ENCODE data around the gene APPL2.
"Not testable (repeated sequence)": the region's sequence is repeated elsewhere in the genome, so short reads cannot be mapped to it uniquely, and the experiment has no call there.

The APPL2 gene

DNA sequence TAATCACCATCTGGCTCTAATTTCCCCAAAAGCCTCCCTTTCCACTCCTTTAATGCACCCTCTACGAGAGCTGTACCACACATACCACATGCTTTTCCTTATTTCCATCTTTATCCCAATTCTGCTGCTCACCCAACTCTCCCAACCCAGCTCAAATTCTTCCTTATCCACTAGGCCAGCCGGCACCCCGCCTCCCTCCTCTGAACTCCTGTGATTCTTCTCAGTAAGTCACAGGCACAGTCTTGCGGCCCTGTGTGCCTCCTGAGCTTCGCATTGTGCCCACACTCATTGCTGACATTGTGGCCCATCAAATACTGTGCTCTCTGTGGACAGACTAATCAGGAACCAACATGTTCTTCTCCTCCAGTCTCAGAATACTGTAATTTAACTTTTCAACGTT lies 45.4 kb downstream of the APPL2 start:
- TF ChIP-seq, protein P1, sequence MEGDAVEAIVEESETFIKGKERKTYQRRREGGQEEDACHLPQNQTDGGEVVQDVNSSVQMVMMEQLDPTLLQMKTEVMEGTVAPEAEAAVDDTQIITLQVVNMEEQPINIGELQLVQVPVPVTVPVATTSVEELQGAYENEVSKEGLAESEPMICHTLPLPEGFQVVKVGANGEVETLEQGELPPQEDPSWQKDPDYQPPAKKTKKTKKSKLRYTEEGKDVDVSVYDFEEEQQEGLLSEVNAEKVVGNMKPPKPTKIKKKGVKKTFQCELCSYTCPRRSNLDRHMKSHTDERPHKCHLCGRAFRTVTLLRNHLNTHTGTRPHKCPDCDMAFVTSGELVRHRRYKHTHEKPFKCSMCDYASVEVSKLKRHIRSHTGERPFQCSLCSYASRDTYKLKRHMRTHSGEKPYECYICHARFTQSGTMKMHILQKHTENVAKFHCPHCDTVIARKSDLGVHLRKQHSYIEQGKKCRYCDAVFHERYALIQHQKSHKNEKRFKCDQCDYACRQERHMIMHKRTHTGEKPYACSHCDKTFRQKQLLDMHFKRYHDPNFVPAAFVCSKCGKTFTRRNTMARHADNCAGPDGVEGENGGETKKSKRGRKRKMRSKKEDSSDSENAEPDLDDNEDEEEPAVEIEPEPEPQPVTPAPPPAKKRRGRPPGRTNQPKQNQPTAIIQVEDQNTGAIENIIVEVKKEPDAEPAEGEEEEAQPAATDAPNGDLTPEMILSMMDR (conservative IDR thresholded peaks at IDR 0.05; ENCODE audit: control insufficient read depth, insufficient read depth, low read depth, low read length), result no peak
- H3K4me3 ChIP-seq (ENCODE audit: control insufficient read depth, low read depth, low read length), result no peak overlapping the region
- no peak for DNase-seq (ENCODE audit: low read depth)

DNA sequence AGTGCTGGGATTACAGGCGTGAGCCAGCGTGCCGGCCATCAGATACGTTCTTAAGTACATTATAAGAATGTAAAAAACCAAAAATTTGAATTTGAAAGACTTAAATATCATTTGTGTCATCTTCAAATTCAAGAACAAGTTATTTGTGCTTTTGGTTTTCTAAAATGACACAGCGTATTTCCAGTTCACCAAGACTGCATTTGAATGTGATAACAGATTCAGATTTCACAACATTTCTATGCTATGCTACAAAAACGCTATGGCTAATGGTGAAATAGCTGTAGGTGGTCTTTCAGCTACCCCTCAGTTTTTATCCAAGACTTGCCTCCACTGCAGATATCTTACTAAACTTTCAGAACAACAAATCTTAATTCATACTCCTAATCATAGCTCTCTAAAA lies 46.7 kb downstream of the APPL2 start:
- no peak overlapping the region for H3K4me3 ChIP-seq (ENCODE audit: control insufficient read depth, low read depth, low read length)
- TF ChIP-seq, protein P1 (conservative IDR thresholded peaks at IDR 0.05; ENCODE audit: control insufficient read depth, insufficient read depth, low read depth, low read length), result no peak
- DNase-seq (ENCODE audit: low read depth), result no peak

DNA sequence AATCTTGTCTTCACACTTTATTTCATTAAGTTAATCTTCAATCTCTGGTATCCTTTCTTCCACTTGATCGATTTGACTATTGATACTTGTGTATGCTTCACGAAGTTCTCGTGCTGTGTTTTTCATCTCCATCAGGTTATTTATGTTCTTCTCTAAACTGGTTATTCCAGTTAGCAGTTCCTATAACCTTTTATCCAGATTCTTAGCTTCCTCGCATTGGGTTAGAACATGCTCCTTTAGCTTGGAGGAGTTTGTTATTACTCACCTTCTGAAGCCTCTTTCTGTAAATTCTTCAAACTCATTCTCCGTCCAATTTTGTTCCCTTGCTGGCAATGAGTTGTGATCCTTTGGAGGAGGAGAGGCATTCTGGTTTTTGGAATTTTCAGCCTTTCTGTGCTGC lies 52.0 kb downstream of the APPL2 start:
- DNase-seq (ENCODE audit: low read depth); H3K4me3 ChIP-seq (ENCODE audit: control insufficient read depth, low read depth, low read length): not testable (repeated sequence)

DNA sequence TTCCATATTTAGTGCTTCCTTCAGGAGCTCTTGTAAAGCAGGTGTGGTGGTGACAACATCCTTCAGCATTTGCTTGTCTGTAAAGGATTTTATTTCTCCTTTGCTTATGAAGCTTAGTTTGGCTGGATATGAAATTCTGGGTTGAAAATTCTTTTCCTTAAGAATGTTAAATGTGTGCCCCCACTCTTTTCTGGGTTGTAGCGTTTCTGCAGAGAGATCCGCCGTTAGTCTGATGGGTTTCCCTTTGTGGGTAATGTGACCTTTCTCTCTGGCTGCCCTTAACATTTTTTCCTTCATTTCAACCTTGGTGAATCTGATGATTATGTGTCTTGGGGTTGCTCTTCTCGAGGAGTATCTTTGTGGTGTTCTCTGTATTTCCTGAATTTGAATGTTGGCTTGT lies 52.6 kb downstream of the APPL2 start:
- H3K4me3 ChIP-seq (ENCODE audit: control insufficient read depth, low read depth, low read length); DNase-seq (ENCODE audit: low read depth): not testable (repeated sequence)

DNA sequence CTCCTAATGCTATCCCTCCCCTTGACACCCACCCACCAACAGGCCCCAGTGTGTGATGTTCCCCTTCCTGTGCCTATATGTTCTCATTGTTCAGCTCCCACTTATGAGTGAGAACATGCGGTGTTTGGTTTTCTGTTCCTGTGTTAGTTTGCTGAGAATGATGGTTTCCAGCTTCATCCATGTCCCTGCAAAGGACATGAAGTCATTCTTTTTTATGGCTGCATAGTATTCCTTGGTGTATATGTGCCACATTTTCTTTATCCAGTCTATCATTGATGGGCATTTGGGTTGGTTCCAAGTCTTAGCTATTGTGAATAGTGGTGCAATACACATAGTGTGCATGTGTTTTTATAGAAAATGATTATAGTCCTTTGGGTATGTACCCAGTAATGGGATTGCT lies 56.9 kb downstream of the APPL2 start:
- DNase-seq (ENCODE audit: low read depth); H3K4me3 ChIP-seq (ENCODE audit: control insufficient read depth, low read depth, low read length): not testable (repeated sequence)

DNA sequence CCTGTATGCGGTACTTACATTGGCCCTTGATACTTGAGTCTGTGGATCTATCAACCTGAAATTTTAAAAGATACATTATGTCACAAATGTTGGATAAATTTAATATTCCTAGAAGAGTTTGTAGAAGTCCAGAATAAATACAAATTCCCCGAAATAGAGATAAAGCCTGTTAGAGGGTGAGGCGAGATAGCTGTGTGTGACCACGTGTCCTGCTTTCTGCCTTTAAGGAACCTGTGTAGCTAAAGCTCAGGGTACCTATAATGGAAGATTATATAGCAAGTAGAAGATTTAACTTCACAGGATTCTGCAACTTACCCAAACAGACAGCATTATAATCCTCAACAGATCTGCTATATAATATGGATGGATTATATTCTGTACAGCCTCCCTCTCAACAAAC lies 58.8 kb downstream of the APPL2 start:
- TF ChIP-seq, protein P1 (conservative IDR thresholded peaks at IDR 0.05; ENCODE audit: control insufficient read depth, insufficient read depth, low read depth, low read length), result no peak
- no peak for DNase-seq (ENCODE audit: low read depth)
- H3K4me3 ChIP-seq (ENCODE audit: control insufficient read depth, low read depth, low read length), result no peak overlapping the region

DNA sequence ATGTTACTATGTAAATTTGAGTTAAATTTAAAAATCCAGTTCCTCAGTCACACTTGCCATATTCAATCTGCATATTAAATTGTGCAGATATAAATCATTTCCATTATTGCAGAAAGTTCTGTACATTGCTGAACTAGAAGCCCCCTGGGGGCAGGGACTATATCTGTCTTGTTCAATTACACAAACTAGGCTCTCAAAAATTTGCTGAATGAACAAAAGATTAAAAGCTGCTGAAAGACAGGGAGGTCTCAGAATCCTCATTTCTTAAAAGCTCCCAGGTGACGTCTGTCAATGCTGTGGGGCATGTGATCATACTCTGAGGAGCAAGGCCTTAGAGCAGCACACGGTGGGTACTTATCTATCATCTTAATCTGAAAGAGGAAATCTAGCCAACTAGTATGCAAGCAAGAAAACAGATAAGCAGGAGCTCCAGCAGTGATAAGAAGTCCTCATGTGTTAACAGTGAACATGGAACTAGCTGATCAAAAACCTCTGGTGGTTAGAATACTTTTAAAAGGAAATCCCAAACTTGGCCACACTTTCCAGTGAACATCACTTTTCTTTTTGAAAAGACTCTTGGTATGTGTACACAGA lies 60.5 kb downstream of the APPL2 start:
- no peak overlapping the region for H3K4me3 ChIP-seq (ENCODE audit: control insufficient read depth, low read depth, low read length)
- no peak for DNase-seq (ENCODE audit: low read depth)
- TF ChIP-seq, protein P1 (conservative IDR thresholded peaks at IDR 0.05; ENCODE audit: control insufficient read depth, insufficient read depth, low read depth, low read length), result no peak

DNA sequence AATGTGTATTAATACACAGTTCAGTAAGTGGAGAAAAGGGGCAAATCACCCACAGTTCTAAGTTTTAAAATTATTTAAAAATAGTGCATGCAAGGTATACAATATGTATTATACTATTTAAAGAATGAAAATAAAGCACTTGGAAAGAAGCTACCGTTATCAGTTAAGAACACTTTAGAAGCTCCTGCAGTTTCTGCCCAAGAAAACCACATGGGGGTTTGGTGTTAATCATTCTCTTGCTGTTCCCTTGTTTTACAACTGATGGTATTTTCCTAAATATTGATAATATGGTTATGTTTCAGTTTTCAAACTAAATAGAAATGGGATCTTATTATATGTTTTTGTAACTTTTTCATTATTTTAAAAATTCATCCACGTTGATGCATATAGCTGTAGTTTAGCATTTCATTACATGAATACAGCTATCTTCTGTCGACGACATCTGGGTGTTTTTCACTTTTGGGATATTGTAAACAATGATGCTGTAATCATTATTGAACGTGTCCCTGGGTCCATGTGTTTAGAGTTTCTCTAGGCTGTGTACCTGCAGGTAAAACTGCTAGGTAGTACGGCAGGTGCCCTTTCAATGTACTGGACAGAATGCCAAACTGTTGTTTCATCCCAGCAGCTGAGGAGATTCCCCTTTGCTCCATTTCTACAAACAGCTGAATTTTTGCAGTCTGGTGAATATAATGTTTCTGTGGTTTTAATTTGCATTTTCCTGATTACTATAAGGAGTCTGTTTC lies 64.1 kb downstream of the APPL2 start:
- TF ChIP-seq, protein P1 (conservative IDR thresholded peaks at IDR 0.05; ENCODE audit: control insufficient read depth, insufficient read depth, low read depth, low read length), result no peak
- DNase-seq (ENCODE audit: low read depth), result no peak

More for the DNA sequence above, 64.1 kb downstream of the APPL2 start:
- no peak overlapping the region for H3K4me3 ChIP-seq (ENCODE audit: control insufficient read depth, low read depth, low read length)
